ENCODE data around the gene PEA15.

PEA15 gene

GRCh38 chr1:160209321-160210046 lies 4.3 kb downstream of the PEA15 start:
- ATAC-seq (no peak), DNase-seq (no peak)
- Mint-ChIP-seq H3K4me1 (peaks cover 42% of the 10 kb centered on the region), H3K36me3 (ENCODE audit: low read depth) (peaks cover 34% of the 10 kb centered on the region), H3K27ac (peak overlapping the region; percentile 29), H3K9me3 (no peaks in the 10 kb centered on the region), H3K4me3 (no peak overlapping the region), H3K27me3 (no peaks in the 10 kb centered on the region)

GRCh38 chr1:160210561-160210960 lies 5.4 kb downstream of the PEA15 start:
- ATAC-seq = no peak
- Mint-ChIP-seq H3K36me3 (ENCODE audit: low read depth) (peaks cover 41% of the 10 kb centered on the region), H3K4me1 (peaks cover 38% of the 10 kb centered on the region), H3K27ac (peak overlapping the region; percentile 28), H3K9me3 (no peaks in the 10 kb centered on the region), H3K4me3 (no peak overlapping the region), H3K27me3 (no peaks in the 10 kb centered on the region)
- DNase-seq = no peak

DNA sequence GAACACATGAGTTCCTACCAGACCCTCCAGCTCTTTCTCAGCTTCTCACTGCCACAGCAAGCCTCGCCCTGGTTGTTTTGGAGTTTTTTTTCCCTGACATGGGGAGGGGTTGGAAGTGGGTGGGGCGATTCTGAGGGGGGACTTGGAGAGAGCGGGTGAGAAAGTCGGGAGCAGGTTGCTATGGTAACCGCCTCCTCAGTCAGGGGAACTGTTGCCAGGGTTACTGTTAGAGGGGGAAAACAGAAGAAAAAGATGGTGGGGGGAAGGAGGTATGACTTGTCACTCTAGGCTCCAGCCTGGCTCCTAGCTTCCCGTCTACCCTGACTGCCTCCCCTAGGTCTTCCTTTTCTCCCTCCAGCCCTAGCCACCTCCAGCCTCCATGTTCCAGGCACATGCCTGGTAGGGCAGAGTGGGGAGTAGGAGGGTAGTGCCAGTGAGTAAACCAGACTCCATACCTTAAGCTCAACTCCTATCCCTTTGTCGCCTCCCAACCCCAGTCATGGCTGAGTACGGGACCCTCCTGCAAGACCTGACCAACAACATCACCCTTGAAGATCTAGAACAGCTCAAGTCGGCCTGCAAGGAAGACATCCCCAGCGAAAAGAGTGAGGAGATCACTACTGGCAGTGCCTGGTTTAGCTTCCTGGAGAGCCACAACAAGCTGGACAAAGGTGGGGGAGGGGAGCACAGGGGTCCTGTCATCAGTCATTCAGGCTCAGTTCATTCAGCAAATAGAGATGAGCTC lies 6.0 kb downstream of the PEA15 start:
- Mint-ChIP-seq H3K27ac (no peak overlapping the region), H3K36me3 (ENCODE audit: low read depth) (peaks cover 47% of the 10 kb centered on the region), H3K27me3 (no peaks in the 10 kb centered on the region), H3K9me3 (no peaks in the 10 kb centered on the region), H3K4me1 (peaks cover 34% of the 10 kb centered on the region), H3K4me3 (no peak overlapping the region)
- no peak for DNase-seq
- no peak for ATAC-seq

DNA sequence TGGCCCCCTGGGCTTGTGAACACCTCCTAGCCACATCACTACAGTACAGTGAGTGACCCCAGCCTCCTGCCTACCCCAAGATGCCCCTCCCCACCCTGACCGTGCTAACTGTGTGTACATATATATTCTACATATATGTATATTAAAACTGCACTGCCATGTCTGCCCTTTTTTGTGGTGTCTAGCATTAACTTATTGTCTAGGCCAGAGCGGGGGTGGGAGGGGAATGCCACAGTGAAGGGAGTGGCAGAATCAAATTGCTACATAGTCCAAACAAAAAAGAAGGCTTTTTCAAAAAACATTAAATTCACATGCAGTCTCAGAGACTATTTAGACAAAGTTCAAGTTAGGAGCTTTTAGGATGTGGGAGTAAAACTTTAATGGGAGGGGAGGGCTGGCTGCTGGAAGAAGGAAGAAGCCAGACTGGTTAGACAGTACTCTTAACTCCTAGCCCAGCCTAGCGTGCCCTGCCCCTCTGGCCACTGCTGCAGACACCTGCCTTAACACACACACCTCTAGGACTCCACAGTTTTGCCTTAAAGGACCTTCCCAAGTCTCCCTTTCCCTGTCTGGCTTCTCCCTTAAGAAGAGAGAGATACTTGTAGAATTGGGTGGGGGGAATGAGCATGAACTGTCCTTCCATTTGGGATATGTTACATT lies 9.4 kb downstream of the PEA15 start:
- DNase-seq (no peak), ATAC-seq (no peak)
- H3K9me3 Mint-ChIP-seq = no peaks in the 10 kb centered on the region
- peaks cover 9% of the 10 kb centered on the region for H3K4me1 Mint-ChIP-seq
- H3K27me3 Mint-ChIP-seq = no peaks in the 10 kb centered on the region
- peaks cover 47% of the 10 kb centered on the region for H3K36me3 Mint-ChIP-seq (ENCODE audit: low read depth)
- H3K4me3 Mint-ChIP-seq = no peak overlapping the region
- H3K27ac Mint-ChIP-seq = peak overlapping the region; percentile 1

DNA sequence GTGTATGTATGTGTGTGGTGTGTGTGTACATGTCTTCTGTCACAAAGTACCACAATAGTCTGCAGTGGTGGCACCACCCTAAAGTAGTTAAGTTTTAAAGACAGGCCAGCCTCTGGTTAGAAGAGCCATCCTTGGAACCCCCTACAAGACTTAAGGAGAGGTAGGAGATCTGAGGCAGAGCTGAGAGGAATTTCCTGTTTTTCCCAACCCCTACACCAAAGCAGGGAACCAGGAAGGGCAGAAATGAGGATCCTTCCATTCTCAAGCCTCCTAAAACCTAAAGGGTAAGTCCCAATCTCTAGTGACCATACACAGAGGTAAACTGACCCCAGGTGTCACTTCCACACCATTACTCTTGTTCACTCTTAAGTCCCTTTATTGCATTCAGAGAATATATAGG lies 11.1 kb downstream of the PEA15 start:
- Mint-ChIP-seq H3K9me3 (no peaks in the 10 kb centered on the region), H3K27me3 (no peaks in the 10 kb centered on the region), H3K4me3 (no peak overlapping the region), H3K36me3 (ENCODE audit: low read depth) (peaks cover 51% of the 10 kb centered on the region), H3K4me1 (peaks cover 2% of the 10 kb centered on the region), H3K27ac (peak overlapping the region; percentile 36)
- no peak for DNase-seq
- no peak for ATAC-seq

DNA sequence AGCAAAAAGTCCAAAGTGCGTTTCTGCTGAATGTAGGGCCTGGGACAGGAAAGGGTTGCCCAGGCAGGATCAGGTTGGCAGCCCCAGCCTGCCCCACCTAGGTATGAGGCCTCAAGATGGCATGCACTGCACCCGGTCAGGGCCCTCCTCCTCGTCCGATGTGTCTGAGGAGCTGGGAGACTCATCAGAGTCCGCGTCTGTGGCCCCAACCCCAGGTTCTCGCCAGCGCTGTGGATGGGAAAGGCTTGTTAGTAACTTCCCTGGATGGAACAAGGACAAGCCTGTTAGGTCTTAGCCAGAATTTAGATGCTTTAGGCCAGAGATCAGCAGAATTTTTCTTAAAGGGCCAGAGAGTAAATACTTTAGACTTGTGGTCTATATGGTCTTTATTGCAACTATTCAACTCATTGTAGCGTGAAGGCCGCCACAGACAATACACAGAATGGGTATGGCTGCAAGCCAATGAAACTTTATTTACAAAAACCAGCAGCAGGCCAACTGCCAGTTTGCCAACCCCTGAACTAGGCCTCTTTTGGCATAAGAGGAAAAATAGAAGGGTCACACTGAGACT lies 12.4 kb downstream of the PEA15 start:
- peaks cover 52% of the 10 kb centered on the region for H3K36me3 Mint-ChIP-seq (ENCODE audit: low read depth)
- no peak overlapping the region for H3K4me3 Mint-ChIP-seq
- DNase-seq (no peak), ATAC-seq (no peak)
- no peak overlapping the region for H3K27ac Mint-ChIP-seq
- H3K9me3 Mint-ChIP-seq = no peaks in the 10 kb centered on the region
- no peaks in the 10 kb centered on the region for H3K4me1 Mint-ChIP-seq
- no peaks in the 10 kb centered on the region for H3K27me3 Mint-ChIP-seq

DNA sequence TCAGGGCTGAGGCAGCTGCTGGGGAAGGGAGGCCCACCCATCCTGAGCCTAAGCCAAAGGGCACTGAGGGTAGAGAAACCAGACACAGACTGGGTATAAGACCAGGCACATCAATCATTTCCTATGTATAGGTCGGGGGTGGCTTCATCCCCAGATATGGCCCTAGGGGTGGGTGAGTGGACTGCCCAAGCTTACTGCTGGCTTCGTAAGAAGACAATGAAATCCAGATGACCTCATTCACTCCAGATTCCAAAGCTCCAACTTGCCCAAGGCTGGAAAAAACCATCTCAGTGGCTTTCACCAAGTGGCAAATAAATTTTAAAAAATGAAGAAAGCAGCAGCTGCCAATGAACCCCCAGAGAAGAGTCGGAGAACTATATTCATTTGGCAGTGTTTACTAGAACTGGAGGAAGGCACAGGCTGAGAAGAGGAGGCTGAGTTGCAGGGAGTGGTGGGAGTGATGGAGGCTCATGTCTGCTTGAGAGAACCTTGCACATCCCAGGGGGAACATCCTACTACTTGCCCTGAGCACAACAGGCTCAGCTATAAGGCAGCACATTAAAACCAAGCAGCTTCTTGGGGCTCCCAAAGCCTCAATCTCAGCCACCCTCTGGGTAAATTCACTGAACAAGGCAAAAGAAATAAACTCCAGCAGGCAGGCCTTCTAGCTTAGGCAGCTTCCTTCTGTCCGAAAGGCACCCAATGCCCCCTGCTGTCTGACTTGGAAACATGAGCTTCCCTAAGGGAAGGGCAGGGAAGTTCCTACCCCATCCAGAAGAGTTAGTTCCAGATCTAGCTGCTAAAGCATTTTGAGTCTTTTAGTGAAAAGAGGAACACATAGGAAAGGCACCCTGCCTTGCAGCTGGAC lies 14.1 kb downstream of the PEA15 start:
- Mint-ChIP-seq H3K27ac (peak overlapping the region; percentile 30), H3K27me3 (no peaks in the 10 kb centered on the region), H3K4me3 (no peak overlapping the region), H3K36me3 (ENCODE audit: low read depth) (peaks cover 53% of the 10 kb centered on the region), H3K4me1 (no peaks in the 10 kb centered on the region), H3K9me3 (no peaks in the 10 kb centered on the region)
- no peak for DNase-seq
- ATAC-seq = no peak

DNA sequence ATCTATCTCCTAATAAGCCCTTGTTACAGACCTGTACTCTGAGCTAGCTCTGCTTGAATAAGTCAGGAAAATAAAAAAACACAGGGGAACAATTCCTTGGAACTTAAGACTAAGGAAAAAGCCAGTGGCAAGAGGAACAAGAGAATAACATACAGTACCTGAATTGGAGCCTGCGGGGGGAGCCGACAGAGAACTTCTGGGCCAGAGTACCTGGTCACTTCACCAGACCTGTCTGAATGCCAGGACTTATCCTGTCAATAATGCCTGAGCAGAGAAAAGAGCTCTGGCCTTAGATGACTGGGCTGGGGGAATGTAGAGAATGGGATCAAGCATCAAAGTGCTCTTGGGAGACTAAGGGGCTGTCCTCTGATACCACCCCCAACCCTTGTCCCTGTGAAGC lies 15.1 kb downstream of the PEA15 start:
- H3K27me3 Mint-ChIP-seq = no peaks in the 10 kb centered on the region
- DNase-seq (no peak), ATAC-seq (no peak)
- no peaks in the 10 kb centered on the region for H3K4me1 Mint-ChIP-seq
- no peaks in the 10 kb centered on the region for H3K9me3 Mint-ChIP-seq
- peaks cover 54% of the 10 kb centered on the region for H3K36me3 Mint-ChIP-seq (ENCODE audit: low read depth)
- H3K4me3 Mint-ChIP-seq = no peak overlapping the region
- peak overlapping the region; percentile 26 for H3K27ac Mint-ChIP-seq

DNA sequence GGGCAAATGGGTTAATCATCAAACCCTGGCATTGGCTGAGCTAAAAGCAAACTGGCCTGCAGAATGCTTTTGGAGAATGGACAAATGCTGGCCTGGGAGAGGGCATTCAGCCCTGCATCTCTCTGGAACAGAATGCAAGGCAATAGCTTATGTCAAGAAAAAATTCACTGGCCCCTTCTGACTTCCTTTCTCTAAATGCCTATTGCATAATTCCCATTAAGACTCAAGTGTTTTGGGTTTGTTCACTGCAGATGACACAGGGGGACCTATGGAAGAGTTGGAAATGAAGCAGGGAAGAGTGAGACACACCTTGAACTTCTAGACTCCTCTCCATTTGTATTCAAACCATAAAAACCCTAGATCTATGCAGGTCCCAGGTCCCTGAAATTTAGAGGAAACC lies 15.9 kb downstream of the PEA15 start:
- Mint-ChIP-seq H3K27me3 (no peaks in the 10 kb centered on the region), H3K9me3 (no peaks in the 10 kb centered on the region), H3K36me3 (ENCODE audit: low read depth) (peaks cover 49% of the 10 kb centered on the region), H3K4me1 (no peaks in the 10 kb centered on the region), H3K27ac (no peak overlapping the region), H3K4me3 (no peak overlapping the region)
- ATAC-seq (no peak), DNase-seq (no peak)

- no peaks in the 10 kb centered on the region for H3K9me3 Mint-ChIP-seq
- H3K4me3 Mint-ChIP-seq = no peak overlapping the region
- no peaks in the 10 kb centered on the region for H3K4me1 Mint-ChIP-seq
- no peak for ATAC-seq
- DNase-seq = no peak
- H3K27ac Mint-ChIP-seq = no peak overlapping the region
- no peaks in the 10 kb centered on the region for H3K27me3 Mint-ChIP-seq
- peaks cover 41% of the 10 kb centered on the region for H3K36me3 Mint-ChIP-seq (ENCODE audit: low read depth)
Measured at GRCh38 chr1:160222546-160222945, 17.4 kb downstream of the PEA15 start.

GRCh38 chr1:160224606-160225005 lies 19.4 kb downstream of the PEA15 start:
- Mint-ChIP-seq H3K36me3 (ENCODE audit: low read depth) (peaks cover 47% of the 10 kb centered on the region), H3K9me3 (no peaks in the 10 kb centered on the region), H3K27ac (no peak overlapping the region), H3K27me3 (no peaks in the 10 kb centered on the region), H3K4me1 (no peaks in the 10 kb centered on the region), H3K4me3 (no peak overlapping the region)
- ATAC-seq = peak; percentile 15
- no peak for DNase-seq

DNA sequence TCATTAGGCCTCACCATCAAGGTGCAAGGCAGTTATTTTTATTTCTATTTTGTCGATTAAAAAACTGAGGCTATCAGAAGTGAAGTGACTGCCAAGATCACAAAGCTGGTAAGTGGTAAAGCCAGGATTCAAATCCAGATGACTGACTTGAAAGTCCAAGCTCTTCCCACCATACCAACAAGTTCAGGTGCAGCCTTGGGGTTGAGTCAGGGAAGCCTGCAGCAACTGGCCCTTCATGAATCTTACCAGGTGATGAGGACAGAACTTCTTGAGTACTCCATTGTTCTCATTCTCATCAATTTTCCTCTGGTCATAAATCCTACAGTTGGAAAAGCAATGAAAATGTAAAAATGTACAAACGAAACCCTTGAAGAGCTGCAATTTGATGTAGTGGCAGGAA lies 20.2 kb downstream of the PEA15 start:
- Mint-ChIP-seq H3K27me3 (no peaks in the 10 kb centered on the region), H3K4me1 (no peaks in the 10 kb centered on the region), H3K27ac (no peak overlapping the region), H3K9me3 (no peaks in the 10 kb centered on the region), H3K4me3 (no peak overlapping the region), H3K36me3 (ENCODE audit: low read depth) (peaks cover 49% of the 10 kb centered on the region)
- ATAC-seq = no peak
- no peak for DNase-seq

DNA sequence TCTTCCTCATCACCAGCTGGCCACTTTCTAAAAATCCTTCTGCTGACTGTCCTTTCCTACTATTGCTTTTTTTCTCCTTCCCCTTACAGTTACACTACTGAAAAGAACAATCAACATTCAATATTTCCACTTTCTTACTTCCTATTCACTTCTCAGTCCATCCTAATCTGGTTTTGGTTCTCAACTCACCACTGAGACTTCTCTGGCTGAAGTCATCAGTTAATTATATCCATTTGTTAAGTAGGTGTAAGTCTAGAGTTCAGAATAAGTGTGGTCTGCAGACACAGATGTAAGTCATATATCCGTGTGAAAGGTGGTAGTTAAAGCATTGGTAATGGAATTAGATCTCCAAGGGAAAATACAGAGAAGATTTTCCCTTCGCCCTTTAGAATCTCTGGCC lies 21.4 kb downstream of the PEA15 start:
- ATAC-seq = no peak
- Mint-ChIP-seq H3K4me1 (no peaks in the 10 kb centered on the region), H3K36me3 (ENCODE audit: low read depth) (peaks cover 53% of the 10 kb centered on the region)

DNA sequence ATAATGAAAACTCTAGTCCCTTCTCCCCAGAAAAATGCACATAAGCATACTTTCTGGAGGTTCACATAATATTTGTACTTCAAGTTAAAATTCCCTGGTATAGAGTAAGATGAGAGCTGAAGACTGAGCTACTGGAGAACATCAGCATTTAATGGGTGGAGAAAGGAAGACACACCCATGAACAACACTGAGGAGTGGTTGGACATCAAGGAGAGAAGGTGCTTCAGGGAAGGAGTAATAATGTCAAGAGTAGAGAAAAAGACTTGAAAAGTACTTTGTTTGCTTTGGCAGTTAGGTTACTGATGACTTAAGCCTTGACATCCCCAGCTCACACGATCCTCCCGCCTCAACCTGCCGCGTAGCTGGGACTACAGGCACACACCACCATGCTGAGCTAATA lies 21.9 kb downstream of the PEA15 start:
- Mint-ChIP-seq H3K4me3 (no peak overlapping the region), H3K4me1 (no peaks in the 10 kb centered on the region), H3K27ac (no peak overlapping the region), H3K9me3 (no peaks in the 10 kb centered on the region), H3K27me3 (no peaks in the 10 kb centered on the region), H3K36me3 (ENCODE audit: low read depth) (peaks cover 49% of the 10 kb centered on the region)
- DNase-seq (no peak), ATAC-seq (no peak)

More for the DNA sequence above, 21.4 kb downstream of the PEA15 start:
- no peak for DNase-seq
- no peak overlapping the region for H3K4me3 Mint-ChIP-seq
- H3K27me3 Mint-ChIP-seq = no peaks in the 10 kb centered on the region
- H3K27ac Mint-ChIP-seq = no peak overlapping the region
- H3K9me3 Mint-ChIP-seq = no peaks in the 10 kb centered on the region

All from activated naive CD8-positive, alpha-beta T cell treated with anti-CD3 and anti-CD28 coated beads, Interleukin-2, amount 50 U/mL, for 24 hours (primary cell).